WTC11 (cell line): ENCODE results near the gene PODN.

Experiments used
- ETV6 ChIP-seq: sonication (generic); formaldehyde crosslinking; IDR thresholded peaks from 2 replicates; pipeline ENCODE4 v1.8.1; 2022; ENCODE audit warnings: mild to moderate bottlenecking, missing genetic modification reagents
- GRHL2 ChIP-seq: fragments of 250-450 bp; sonication (Bioruptor Pico); IDR thresholded peaks from 2 replicates; pipeline ENCODE4 v1.8.0; 2022; ENCODE audit warnings: mild to moderate bottlenecking, moderate library complexity; ENCODE audit not compliant: insufficient replicate concordance, severe bottlenecking
- TF ChIP-seq, protein P1 (sequence below): fragments of 200-600 bp; IDR thresholded peaks from 2 replicates; pipeline ENCODE4 v1.8.0; 2022; ENCODE audit warnings: antibody characterized with exemption
- TF ChIP-seq, protein P2 (sequence below): sonication (generic); formaldehyde crosslinking; IDR thresholded peaks from 2 replicates; pipeline ENCODE4 v1.8.1; 2023; ENCODE audit warnings: mild to moderate bottlenecking, missing genetic modification reagents, moderate library complexity

DNA sequence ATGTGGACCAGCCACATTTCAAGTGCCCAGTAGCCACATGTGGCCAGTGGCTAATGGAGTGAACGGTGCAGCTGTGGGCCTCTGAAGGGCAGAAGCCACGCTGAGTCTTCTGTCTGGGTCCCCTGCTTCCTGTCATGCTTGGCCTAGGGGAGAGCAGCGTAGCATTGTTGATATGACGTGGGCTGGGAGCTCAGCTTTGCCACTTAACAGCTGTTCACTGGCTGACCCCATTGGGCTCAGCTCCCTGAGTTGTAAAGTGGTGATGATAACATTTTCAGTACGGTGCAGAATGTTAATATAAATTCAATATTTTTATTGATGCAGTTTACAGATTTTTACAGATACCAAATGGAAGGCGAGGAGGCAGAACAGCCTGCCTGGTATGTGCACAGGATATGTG lies 4.5 kb downstream of the PODN start:
- TF ChIP-seq ETV6 (CRISPR knock-in tag) (no peak), GRHL2 (no peak)
- TF ChIP-seq, protein P1, sequence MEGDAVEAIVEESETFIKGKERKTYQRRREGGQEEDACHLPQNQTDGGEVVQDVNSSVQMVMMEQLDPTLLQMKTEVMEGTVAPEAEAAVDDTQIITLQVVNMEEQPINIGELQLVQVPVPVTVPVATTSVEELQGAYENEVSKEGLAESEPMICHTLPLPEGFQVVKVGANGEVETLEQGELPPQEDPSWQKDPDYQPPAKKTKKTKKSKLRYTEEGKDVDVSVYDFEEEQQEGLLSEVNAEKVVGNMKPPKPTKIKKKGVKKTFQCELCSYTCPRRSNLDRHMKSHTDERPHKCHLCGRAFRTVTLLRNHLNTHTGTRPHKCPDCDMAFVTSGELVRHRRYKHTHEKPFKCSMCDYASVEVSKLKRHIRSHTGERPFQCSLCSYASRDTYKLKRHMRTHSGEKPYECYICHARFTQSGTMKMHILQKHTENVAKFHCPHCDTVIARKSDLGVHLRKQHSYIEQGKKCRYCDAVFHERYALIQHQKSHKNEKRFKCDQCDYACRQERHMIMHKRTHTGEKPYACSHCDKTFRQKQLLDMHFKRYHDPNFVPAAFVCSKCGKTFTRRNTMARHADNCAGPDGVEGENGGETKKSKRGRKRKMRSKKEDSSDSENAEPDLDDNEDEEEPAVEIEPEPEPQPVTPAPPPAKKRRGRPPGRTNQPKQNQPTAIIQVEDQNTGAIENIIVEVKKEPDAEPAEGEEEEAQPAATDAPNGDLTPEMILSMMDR, result no peak
- TF ChIP-seq, protein P2, sequence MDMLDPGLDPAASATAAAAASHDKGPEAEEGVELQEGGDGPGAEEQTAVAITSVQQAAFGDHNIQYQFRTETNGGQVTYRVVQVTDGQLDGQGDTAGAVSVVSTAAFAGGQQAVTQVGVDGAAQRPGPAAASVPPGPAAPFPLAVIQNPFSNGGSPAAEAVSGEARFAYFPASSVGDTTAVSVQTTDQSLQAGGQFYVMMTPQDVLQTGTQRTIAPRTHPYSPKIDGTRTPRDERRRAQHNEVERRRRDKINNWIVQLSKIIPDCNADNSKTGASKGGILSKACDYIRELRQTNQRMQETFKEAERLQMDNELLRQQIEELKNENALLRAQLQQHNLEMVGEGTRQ, result no peak
